Measurements from ENCODE around the gene FAP.

The FAP gene

DNA sequence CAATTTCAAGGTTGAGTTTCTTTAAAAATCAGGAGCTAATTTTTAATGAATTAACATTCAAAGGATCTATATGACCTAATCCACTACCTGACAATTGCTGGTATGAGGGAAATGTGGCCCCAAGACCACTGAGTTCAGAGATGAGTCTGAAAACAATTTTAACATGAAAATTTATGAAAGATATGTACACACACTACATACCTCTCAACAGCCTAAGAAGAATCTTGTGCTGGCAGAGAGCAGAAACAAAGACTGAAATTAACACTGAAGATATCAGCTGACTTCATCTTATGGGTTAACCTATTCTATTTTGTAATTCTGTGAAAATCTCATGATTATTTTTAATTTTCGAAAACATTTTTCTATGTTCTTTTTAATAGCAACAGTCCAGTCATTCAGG lies 1.7 kb downstream of the FAP start:
- DNase-seq (ENCODE audit: low spot score), result no peak

DNA sequence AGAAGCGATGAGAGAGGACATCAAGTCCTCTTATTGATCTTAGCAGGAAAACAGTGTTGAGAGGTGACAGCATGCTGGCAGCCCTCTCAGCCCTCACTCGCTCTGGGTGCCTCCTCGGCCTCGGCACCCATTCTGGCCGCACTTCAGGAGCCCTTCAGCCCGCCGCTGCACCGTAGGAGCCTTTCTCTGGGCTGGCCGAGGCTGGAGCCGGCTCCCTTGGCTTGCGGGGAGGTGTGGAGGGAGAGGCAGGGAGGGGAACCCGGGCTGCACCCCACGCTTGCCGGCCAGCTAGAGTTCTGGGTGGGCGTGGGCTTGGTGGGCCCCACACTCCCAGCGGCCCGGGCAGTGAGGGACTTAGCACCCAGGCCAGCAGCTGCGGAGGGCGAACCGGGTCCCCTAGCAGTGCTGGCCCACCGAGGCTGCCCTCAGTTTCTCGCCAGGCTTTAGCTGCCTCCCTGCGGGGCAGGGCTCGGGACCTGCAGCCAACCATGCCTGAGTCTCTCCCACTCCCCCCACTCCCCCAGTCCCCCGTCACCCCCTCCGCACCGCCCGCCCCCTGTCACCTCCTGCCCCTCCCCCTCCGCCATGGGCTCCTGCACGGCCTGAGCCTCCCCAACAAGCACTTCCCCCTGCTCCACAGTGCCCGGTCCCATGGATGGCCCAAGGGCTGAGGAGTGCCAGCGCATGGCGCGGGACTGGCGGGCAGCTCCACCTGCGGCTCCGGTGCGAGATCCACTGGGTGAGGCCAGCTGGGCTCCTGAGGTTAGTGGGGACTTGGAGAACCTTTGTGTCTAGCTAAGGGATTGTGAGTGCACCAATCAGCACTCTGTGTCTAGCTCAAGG lies 8.4 kb downstream of the FAP start:
- no peak for DNase-seq (ENCODE audit: low spot score)

- peak; percentile 61 for DNase-seq (ENCODE audit: low spot score)
Measured at GRCh38 chr2:162233197-162233596, 10.0 kb downstream of the FAP start.

- DNase-seq (ENCODE audit: low spot score), result no peak
Measured at GRCh38 chr2:162232671-162233070, 10.6 kb downstream of the FAP start.

- DNase-seq (ENCODE audit: low spot score), result no peak
Measured at GRCh38 chr2:162232027-162232426, 11.2 kb downstream of the FAP start.

DNA sequence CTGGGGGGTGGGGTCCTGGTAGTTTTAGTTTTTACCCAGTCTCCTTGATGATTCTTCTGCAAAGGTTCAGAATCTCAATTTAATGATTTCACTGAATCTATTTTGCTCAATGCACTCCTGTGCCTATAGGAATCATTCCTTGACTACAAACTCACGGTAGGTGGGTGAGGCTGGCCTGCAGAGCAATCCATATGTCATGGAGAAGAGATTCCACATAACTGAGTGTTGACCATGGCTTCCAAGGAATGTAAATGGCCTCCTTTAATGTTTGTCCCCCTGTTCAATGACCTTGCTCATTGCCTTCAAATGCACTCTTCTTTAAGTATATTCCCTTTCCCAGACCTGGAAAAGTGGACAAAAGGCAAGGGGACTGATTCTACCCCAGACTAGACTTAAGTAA lies 12.5 kb downstream of the FAP start:
- no peak for DNase-seq (ENCODE audit: low spot score)

DNA sequence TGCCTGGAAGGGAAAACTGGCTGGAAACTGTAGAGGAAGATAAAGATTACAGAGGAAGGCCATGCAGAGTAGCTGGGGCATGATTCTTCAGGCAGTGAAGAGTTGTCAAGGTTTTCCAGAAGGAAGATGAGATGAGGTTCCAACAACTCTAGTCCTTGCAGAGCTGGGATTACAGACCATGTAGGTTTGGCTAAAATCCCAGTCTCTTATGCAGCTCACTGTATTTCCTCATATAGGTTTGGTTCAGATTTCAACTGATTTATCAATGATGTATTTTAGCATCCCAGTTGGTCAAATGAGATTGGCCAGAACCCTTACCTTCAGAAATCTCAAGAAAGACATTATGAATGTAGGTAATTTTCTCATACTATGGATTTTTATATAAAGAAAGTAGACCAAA lies 16.4 kb downstream of the FAP start:
- DNase-seq (ENCODE audit: low spot score), result no peak

GRCh38 chr2:162221064-162221463 lies 22.2 kb downstream of the FAP start:
- DNase-seq (ENCODE audit: low spot score), result peak; percentile 78

- no peak for DNase-seq (ENCODE audit: low spot score)
Measured at GRCh38 chr2:162220368-162220767, 22.9 kb downstream of the FAP start.

DNA sequence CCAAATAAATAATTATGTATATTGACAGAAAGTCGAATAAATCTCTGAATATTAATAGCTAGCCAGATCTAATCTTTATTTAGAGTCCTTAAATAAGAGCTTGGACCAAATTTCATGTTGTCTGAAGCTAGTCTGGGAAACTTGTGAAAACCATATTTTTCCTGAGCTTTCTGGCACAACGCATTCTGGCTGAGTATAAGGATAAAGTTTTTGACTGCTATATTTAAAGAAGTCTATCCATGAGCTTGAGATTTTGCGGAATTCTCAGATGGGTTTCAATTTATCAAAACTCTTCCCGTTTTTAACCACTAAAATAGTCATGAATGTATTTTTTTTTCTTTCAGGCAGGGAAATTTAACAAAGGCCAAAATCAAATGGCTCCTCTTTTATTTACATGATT lies 23.8 kb downstream of the FAP start:
- DNase-seq (ENCODE audit: low spot score), result no peak

DNA sequence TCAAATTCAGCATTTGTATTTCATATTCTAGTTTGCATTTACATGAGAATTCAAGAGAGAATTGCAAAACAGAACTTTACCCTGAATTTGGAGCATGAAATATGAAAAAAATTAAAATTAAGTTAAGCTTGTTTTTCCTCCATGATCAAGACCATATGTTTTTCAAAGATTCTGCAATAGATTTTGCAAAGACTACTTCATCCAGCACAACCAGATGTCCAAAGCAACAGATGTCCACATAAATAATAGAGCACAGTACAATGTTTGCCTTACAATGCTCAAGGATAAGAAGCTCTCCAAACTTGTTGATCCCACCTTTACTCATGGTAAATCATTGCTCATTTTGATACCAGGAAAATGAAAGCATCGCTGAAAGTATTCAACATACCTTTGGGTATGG lies 25.6 kb downstream of the FAP start:
- peak; percentile 22 for DNase-seq (ENCODE audit: low spot score)

GRCh38 chr2:162215162-162215561 lies 28.1 kb downstream of the FAP start:
- no peak for DNase-seq (ENCODE audit: low spot score)

DNA sequence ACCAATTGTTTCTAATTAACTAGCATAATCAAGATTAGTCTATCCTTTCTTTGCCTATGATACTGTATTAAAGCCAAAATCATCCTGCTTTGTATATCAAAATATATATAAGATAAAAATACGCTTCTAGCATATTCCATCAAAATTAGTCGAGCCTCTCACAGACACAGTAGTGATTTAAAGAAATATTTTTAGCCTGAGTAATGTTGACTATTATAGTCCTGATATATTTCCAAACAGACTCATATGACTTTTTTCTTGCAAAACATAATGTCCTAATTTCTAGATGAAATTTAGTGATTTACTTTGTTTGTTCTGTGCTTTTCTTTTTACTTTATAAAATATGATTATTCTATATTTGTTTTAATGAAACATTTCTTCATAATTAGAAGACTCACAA lies 30.9 kb downstream of the FAP start:
- DNase-seq (ENCODE audit: low spot score), result no peak

DNA sequence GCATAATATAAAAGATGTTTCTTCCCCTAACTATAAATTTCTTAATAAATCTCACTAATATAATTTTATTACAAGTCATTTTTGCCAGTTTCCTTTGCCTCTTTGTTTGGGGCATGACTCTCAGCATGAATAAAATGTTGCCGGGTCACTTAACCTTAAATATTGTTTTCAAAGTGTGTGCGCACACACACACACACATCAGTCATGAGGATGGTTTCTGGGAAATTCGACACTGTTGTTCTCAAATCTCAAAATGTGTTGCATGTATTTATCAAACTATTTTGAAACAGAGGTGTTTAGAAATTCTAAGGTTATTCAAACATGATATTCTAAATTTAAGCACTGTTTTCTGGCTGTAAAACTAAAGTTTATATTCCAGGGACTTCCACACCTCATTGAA lies 31.5 kb downstream of the FAP start:
- no peak for DNase-seq (ENCODE audit: low spot score)

DNA sequence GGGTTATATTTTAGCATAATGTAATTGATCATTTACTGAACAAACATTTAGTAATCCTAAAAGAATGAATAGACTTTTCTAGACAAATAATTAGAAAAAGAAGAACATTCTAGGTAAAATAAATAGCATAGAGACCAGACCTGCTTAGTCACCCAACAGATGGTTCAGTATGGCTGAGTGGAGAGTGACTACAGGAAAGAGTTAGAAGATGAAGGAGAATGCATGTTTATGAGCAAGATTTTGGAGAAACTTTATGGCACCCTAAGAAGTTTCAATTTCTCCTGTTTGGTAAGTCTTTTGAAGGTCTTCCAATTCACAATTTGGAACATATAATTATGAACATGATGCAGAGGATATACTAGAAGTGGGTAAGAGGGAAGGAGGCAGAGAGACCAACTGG lies 32.9 kb downstream of the FAP start:
- no peak for DNase-seq (ENCODE audit: low spot score)

GRCh38 chr2:162202203-162202602 lies 41.0 kb downstream of the FAP start:
- DNase-seq (ENCODE audit: low spot score), result no peak

GRCh38 chr2:162200636-162201035 lies 42.6 kb downstream of the FAP start:
- DNase-seq (ENCODE audit: low spot score), result no peak

GRCh38 chr2:162199913-162200312 lies 43.3 kb downstream of the FAP start:
- DNase-seq (ENCODE audit: low spot score), result no peak

GRCh38 chr2:162198239-162198638 lies 45.0 kb downstream of the FAP start:
- no peak for DNase-seq (ENCODE audit: low spot score)

- no peak for DNase-seq (ENCODE audit: low spot score)
Measured at GRCh38 chr2:162197069-162197825, 46.0 kb downstream of the FAP start.

GRCh38 chr2:162196638-162197037 lies 46.6 kb downstream of the FAP start:
- no peak for DNase-seq (ENCODE audit: low spot score)

DNA sequence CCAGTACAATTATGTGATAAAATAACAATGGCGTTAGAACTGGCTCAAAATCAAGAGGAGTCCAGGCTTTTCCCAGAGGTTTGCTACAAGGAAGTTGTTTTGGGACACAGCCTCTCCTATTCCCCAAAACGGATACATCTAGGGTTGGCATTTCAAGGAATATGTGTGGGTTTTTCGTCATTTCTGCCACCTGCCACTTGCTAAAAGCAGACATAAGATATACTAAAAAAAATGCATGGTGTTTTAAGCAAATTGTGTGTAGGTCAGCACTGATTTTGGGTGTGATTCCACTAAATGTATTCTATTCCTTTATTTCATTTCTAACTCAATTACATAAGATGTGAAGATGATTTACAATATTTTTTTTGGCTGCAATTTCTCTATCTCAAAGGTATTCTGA lies 54.8 kb downstream of the FAP start:
- DNase-seq (ENCODE audit: low spot score), result no peak

DNA sequence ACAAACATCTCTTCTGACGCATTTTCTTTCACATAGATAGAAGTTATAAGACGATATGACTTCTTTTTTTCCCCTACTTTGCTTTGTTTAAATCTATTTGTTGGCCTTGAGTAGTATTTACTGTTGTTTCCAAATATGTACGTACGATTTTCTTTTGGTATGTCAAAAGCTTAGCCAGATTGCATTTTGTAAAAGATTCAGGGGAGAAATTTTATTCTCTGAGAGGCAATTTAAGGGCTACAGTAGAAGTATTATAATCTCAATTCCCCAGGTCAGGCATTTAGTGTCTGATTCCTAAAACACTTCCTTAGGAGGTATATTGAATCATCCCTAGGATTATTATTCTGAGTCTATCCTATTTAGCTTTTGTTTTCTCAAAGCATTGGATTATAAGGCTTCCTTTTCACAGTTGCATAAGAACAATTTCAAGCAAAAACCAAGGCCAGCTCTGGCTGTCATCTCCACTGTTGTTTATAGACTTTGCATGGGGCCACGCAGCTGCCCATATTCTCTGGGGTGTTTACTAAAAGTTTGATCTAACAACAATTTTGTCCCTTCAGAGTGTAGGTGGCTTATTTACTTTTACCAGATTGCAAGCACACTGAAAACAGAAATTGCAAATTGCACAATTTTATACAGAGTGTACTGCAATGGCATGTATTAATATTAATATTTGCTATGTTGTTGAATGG lies 57.6 kb downstream of the FAP start:
- no peak for DNase-seq (ENCODE audit: low spot score)

Data from AG20443 (cell line).